Stimulated activated naive CD8-positive, alpha-beta T cell treated with anti-CD3 and anti-CD28 coated beads, Interleukin-15, Interleukin-2, amounts not matched to agents 100 U/mL and 50 U/mL, for 24 hours (primary cell): ENCODE data around the gene FAM163B.

Experiments used
- ATAC-seq: fragments of 150-1000 bp; cut with Tn5 transposase; one replicate; pipeline ENCODE4 v1.10.0; 2021
- DNase-seq: peaks from one replicate; pipeline ENCODE4 v3.0.0; 2021

FAM163B gene

DNA sequence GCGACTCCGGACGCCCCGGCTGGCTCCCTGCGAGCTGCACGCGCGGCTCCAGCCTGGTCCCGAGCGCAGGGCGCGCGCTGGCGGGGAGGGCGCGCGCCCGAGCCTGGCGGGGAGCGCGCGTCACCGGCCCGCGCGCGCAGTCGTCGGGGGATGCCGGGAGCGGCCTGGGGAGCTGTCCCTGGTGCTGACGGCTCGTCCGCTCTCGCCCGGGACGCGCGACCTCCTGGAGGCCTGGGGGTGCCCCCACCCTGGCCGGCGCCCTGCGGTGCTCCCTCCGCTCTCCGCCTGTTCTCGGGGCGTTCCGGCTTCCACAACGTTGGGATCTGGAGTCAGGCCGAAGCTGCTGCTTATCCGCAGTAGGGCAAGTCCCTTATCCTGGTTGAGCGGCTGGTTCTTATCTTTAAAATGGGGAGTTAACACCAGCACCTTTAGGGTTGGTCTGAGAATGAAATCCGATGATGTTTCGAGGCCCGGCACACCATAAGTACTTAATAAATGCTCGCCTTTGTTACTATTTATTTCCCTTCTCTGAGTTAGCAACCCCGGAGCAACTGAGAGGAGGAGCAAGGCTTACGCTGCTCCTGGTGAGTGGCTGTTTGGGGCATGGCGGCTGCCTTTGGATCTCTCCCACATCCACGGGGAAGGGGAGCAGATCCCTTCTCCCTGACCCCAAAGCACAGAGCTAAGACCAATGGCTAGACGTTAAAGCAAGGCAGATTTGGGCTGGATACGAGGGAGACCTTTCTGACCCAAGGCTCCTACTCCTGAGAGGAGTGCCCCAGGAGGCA, at the start of gene FAM163B:
TSS of gene FAM163B (minus strand) at position 79 of the 788 bp plus-strand sequence. CDS start 29,166 bp downstream, outside the sequence.
- peak; percentile 58 for DNase-seq
- ATAC-seq, result no peak

DNA sequence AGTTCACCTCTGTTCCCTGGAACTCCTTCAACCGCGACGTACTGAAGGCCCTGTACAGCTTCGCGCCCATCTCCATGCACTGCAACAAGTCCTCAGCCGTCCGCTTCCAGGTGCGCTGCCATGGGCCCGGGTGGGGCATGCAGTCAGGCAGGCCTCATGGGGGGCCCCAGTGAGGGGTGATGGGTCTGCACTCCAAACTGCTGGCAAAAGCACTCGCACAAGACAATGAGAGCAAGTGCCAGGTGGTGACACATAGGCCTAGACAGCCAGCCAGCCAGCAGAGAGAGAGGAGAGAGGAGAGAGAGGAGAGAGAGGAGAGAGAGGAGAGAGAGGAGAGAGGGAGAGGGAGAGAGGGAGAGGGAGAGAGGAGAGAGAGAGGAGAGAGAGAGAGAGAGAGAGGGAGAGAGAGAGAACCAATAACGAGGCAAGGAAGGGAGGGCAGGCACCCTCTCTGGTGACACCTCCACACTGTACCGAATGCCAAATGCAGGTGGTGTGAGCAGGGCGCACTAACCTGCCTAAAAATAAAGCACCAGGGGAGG, 48.0 kb upstream of the FAM163B start:
- no peak for DNase-seq
- ATAC-seq, result no peak

DNA sequence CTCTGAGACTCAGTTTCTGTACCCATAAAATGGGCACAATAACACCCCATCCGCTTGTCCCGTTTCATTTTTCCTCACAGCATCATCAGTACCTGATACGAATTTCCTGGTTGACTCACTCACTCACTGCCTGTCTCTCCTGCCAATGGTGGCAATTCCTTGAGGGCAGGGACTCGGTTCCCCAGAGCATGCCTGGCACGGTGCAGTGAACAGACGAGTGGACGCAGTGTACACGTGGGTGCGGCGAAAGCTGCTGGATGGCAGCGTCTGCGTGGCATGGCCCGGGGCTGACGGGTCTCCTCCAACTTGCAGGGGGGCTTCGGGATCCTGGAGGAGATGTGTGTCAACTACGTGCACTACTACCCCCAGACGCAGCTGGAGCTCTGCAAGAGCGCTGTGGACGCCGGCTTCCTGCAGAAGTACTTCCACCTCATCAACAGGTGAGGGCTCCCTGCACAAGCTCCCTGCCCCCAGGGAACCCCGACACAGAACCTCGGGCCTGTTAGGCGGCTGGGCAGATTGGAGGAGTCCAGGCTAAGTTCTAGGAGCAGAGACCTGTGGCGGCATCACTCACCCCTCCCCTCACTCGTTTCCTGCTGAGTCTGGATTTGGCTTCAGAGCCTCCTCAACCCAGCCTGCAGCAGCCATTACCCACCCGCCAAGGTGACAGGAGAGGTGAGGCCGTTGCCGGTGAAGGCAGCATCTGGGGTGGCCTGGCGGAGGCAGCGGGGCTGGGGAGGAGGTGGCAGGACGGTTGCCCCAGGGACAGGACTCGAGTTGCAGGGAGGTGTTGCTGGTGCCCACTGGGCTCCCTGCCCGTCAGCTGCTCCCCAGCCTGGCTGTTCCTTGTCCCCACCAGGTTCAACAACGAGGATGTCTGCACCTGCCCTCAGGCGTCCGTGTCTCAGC, 47.3 kb upstream of the FAM163B start:
- ATAC-seq, result no peak
- DNase-seq, result no peak

DNA sequence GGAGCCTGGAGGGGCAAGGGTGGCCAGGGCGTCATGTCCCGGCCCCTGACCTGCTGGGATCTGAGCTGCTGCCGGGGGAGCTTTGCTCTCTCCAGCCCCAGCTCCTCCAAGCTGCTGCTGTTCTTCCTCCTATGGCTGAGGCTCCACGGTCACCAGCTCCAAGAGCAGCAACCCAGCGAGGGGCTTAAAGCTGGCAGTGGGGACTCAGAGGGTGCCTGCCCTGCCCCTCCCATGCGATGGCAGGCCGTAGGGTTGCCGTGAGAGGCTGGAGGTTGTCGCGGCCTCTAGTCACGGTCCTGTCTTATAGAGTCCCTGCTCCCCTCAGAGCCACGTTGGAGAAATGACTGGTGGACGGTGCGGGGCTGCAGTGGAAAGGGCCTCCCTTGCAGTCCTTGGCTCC, 46.5 kb upstream of the FAM163B start:
- no peak for ATAC-seq
- DNase-seq, result no peak

DNA sequence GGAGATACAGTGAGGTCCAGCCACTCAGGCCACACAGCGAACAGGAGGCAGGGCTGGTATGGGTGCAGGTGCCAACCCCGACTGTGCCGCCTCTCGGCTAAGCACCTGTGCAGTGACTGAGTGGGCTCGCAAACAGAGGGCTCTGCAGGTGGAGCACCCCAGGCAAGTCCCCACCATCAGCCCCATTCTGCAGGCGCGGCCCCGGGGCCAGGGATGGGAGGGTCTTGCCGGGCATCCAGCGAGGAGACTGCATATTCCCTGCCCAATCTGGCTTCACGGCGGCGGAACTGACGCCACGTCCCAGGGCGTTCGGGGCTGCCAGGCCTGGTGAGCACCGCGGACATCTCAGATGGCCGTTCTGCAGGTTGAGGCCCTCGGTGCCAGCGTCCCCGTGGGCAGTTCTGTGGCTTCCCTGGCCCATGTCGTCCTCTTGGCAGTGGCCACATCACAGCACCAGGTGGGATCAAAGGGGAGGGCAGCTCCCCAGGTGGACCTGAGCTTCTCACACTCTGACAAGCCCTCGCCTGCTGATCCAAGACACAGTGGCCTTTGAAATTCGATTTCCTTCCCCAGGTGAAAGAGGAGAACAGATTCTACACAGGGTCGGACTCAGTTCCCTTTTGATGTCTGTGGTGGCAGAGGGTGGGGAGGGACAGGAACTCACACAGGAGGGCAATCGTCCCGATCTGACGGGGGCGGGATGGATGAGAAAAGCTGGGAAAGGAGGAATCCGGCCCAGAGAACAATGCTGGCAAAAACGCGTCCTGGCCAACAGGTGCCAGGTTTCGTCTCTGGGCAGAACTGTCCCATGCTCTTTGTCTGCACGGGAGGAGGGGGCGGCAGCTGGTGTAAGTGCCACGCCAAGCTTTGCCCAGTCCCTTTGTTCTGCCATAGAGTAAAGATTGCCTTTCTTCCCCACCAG, 45.8 kb upstream of the FAM163B start:
- ATAC-seq (no peak), DNase-seq (no peak)

DNA sequence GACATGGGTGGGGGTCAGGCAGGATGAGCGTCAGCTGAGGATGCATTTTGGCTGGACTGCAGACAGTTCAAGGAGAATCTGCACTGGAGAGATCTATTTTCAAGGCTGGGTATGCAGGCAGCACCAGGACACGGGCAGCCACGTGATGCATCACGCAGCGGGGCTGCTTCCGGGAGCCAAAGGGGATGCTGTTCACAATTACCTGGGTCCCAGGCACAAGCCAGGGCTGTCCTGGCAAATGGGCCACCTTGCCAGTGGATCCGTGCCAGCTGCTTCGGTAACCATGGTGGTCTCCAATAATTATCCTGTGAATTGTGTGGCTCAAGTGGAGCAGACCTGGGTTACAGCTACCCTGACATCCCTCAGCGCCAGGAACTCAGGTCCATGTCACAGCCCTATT, 44.4 kb upstream of the FAM163B start:
- no peak for DNase-seq
- no peak for ATAC-seq

DNA sequence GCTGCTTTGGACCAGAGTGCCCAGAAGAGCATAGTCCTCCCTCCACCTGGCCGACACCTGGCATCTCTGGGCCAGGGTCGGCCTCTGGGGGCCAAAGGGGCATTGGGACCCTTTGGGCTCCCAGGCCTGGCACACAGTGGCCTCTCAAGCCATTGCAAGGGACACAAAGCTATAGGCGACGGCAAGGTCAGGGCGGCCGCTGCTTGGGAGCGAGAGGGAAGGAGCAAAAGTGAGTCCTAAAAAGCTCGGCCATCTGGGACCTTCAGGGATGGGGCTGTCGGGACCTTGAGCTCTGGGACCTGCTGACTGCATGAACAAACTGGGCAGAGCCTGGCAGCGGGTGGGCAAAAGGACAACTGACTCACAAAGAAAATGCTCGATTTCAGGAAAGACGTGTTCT, 40.8 kb upstream of the FAM163B start:
- DNase-seq (no peak), ATAC-seq (no peak)

DNA sequence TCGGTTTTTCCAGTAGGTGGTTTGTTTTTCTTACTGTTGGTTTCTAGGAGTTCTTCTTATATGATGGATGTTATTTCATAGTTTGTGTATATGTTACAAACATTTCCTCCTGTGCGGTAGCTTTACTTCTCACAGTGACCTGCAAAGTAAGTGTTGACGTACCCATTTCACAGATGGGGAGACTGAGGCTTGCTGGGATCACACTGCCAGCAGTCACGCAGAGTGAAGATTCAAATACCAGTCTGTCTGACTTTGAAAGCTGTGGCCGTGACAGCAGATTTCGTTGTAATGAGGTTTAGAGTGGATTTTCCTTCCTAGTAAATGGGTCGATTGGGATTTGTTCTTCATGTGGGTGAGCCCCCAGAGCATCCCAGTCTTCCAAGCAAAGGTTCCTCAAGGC, 40.0 kb upstream of the FAM163B start:
- ATAC-seq (no peak), DNase-seq (no peak)

DNA sequence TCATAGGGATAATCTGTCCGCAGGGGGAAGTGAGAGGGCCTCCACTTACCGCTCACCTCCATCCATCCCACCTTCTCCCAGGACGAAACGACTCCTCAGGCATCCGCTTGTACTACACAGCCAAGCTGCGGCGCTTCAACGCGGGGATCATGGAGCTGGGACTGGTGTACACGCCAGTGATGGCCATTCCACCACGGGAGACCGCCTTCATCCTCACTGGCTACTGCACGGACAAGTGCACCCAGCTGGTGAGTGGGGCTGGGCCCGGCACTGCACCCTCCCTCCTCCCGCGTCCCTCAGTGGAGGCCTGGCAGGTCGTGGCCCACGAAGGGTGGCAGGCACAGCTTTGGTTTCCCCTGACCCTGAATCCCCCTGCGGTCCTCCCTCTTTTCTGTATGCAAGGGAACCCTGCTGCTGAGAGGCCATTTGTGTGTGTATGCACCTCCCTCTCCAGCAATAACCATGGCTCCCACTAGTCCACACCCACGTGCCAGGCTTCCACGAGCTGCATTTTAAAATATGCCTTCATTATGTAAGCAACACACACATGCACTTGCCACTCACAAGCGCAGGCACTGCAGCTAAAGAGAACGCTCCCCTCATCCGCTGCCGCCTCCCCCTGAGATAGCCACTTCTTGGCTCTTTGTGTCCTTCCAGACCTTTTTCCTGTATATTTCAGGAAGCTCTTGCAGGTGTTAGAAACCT, 38.7 kb upstream of the FAM163B start:
- ATAC-seq, result no peak
- DNase-seq, result no peak

DNA sequence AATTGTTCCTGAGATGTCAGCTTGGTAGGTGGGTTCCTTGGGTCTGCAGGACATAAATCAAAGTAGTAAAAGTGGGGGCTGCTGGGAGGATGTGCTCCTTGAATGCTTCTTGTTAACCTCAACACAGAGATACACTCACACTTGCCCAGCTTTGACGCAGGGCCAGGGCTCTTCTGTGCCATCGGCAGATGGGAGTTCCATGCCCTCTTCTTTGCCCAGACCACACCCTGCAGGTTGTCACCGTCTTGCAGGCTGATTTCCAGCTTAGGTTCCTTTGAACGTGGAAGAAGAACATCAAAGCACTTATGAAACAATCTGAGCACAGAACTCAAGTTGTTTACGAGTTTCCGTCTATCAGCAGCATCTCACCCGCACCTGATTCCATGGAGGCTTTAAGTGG, 38.0 kb upstream of the FAM163B start:
- no peak for DNase-seq
- no peak for ATAC-seq

DNA sequence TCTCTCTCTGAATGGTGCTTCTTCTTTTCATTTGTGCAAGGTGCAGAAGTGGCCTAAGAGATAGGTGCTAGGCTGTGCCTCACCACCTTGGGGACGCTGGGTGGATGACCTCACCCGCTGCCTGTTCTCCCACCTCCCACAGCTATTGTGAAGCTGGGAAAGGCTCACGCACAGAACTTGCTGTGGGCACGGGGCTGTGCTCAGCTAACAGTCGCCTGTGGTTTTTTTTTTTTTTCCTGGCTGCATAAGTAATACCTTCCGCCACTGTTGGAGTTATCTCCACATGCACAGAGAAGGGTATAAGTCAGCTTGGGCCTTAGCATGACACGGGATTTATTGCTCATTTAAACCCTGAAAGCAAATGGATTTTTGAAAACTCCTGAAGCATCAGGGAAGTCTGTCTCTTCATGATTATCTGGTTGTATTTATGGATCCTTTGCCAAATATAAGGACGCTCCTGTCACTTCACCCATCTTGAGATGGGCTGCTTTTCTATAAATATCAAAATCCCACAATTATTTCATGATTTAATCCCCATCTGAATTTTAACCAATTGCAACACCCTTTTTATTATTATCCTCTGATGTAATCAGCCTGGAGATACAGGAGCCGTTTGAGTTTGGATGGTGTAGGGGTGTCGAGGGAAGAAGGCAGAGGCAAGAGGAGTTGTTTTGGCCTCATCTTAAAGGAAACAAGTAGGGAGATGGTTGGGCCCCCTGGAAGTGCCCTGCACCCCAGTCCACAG, 36.0 kb upstream of the FAM163B start:
- ATAC-seq (no peak), DNase-seq (no peak)

DNA sequence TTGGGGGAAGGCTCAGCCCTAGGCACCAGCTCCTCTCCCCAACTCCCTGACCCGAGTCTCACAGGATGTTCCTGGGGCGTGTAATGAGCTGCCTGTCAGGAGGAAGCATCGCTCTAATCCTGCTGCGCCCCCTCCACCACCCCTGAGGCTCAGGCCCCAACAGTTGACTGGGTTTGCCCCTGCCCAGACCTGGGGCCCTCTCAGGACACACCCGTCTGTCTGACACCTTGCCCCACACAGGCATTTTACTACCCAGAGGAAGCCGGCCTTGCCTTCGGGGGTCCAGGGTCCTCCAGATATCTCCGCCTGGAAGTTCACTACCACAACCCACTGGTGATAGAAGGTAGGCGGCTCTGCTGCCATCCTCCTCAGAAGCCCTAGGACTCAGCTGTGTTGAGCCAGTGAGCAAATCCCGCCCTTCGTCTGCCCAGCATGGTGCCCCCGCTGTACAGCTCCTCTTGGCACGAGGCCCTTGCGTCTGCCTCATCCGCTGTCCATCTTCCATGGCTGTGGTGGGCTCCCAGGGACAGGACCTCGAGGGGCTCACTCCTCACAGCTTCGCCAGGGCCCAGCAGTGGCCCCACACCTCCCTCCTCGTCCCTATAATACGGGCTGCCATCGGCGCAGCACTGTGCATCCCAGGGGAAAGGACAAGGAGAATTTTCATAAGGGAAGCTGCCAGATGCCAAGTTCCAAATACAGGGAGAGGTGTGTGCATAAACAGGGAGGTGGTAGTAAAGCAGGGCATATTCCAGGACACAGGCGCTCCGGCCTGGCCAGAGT, 35.0 kb upstream of the FAM163B start:
- DNase-seq, result no peak
- no peak for ATAC-seq

DNA sequence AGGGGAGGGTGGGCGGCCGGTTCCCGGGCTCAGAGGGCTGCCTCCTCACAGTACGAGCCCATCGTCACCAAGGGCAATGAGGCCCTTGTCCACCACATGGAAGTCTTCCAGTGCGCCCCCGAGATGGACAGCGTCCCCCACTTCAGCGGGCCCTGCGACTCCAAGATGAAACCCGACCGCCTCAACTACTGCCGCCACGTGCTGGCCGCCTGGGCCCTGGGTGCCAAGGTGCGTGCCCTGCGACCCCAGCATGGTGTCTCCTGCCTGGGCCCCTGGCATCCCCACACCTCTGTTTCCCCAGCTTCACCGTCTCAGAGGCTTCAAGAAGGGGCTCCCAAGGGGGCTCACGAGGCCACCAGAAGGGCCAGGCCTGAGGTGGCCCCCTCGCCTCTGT, 34.2 kb upstream of the FAM163B start:
- DNase-seq (no peak), ATAC-seq (no peak)

DNA sequence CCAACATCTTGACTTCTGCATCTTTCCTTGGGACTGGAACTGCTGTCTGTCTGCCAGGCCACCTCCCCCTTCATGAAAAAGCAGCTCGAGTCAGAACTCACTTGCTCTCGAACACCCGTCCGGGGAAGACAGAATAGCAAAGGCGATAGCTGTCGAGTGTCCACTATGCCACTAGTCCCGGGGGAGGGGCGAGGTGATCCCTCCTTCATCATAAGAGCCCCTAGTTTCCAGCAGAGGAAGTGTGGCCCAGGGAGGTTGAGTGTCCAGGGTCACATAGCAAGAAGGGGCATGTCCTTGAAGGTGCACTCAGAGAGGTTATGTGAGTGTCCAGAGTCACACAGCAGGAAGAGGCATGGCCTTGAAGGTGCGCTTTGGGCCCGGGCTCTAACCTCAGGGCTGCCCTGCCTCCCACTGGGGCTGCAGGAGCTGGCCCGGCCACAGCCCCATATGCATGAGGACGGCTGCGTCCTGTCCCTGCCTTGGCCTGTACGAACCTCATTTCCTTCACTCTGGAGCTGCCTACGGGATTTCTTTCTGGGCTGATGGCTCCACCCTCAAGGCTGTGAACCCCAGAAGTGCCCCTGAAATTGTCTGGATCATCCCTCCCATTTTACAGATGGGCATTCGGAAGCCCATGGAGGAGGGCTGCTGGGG, 33.6 kb upstream of the FAM163B start:
- ATAC-seq (no peak), DNase-seq (no peak)

DNA sequence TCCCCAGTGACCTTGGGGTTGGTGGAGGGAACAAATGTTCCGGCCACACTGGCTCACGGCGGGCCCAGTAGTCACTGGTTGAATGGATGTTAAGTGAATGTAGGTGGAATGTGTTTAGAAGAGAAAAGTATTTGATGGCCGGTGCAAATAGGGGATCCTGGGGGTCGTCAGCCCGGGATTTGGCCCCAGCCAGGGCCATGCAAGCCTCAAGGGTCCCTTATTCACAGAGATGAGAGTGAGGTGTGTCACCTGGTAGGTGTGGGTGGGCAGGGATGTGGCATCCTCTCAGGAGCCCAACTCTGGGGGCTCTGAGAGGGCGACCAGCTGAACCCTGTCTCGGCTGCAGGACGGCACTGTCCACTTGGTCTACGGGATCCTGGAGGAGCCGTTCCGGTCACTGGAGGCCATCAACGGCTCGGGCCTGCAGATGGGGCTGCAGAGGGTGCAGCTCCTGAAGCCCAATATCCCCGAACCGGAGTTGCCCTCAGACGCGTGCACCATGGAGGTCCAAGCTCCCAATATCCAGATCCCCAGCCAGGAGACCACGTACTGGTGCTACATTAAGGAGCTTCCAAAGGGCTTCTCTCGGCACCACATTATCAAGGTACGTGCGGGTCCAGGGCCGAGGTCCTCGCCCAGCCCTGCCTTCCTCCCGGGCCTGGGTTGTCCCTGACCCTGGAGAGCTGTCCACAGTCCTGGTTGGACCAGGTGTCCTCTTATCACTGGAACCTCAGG, 32.8 kb upstream of the FAM163B start:
- ATAC-seq (no peak), DNase-seq (no peak)

DNA sequence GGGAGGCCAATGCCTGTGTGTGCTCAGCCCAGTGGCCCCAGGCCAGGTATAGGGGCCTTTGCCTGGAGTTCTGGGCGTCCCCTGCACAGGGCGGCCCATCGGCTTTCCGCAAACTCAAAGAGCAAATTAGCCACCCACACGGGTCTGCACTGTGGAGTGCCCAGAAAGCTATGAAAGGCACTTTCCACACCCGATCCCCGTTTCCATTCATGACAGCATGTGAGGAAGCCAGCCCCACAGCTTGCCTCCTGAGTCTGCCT, 32.1 kb upstream of the FAM163B start:
- DNase-seq (no peak), ATAC-seq (no peak)

DNA sequence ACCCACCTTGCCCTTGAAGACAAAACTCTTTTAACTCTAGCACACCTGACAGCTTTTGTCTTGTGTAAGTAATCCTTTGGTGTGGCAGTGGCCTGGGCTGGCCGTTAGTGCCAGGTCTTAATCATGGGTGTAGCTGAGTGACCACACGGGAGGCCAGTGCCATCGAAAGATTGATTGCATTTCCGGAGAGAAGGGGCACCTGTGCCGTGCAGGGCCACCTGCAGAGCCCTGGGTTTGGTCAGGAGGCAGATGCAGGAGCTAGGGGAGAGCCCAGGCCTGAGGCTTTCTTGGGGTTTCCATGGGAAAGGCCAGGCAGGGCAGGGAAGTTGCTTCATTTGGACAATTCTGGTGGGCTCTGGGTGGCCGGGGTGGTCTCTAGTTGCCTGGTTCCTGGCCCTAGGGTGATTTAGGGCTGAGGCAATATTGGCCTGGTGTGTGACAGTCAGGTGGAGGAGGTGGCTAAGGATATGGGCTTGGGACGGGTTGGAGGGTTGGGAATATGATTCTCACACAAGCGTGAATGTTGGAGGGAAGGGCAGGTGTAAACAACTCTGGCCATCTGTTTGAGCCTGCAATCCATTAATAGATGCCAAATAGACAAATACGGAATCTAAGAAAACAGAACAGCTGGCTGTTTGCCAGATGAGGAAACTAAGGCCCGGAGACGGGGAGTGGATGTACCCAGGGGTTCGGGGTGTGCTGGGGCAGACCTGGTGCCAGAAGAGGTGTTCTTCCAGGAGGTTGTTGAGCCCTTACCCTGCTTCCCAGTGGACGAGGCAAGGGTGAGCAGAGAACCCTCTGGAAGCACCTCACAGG, 31.6 kb upstream of the FAM163B start:
- ATAC-seq (no peak), DNase-seq (no peak)

DNA sequence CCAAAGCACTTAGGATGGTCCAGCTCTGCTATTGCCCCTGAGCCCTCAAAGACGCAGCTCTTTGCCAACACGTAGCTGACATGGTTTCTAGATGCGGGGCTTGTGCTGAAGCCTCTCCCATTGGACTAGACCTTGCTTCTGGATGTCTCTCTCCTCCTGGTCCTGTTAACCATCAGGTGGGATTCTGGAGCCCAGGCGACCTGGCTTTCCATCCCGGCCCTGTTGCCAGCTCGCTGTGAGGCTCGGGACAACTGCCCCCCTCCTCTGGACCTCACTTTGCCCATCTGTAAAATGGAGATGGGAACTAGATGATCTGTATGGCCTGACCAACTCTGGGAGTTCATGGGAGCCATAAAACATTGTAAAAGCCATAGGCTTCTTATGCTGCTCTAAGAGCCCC, 31.0 kb upstream of the FAM163B start:
- DNase-seq (no peak), ATAC-seq (no peak)
